ENCODE measurements around the gene DNAJB14. TPM values are rescaled to one million over a fixed set of nuclear protein-coding genes. Genes with fewer than 3 reads are reported as not detected.

The DNAJB14 gene
- total and polyA plus RNA-seq, 2 of the 13 experiments (the other 11 are each of a cell fraction or from before 2014, with no cell fraction given): 9.1 to 38.1 TPM

DNA sequence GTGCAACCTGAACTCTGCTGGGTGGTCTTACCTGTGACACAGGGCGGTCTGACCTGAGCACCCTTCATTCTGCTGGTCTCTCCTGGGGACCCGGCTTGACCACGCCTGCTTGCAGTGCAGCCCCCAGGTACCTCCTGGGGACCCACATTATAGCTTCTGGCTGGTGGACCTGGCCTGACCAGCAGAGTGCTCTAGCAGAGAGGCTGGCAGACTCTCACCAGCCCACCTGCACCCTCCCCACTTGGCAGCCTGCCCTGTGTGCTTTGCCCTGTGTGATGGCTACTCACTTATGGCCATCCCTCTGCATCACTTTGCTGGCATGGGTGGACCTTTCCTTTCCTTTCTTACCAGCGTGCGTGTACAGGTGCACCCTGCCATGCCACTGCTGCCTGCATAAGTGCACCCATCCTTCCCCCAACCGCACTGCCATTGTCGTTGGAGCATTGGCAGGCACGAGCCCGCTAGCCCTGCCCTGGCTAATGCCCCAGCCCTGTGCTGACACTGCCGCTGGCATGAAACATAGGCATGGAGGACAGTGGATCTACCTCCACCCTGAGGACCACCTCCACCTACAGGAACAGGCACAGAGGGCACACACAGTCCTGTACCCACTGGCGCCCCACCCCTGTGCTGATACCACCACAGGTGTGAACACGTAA is 25.2 kb upstream of the DNAJB14 start (continued):
- TF ChIP-seq ZNF407 (CRISPR knock-in tag; IDR thresholded peaks at IDR 0.05; ENCODE audit: not compliant biosample characterization): no peak
- no peak for TF ChIP-seq NFKBIZ (CRISPR knock-in tag; IDR thresholded peaks at IDR 0.05)
- no peak for TF ChIP-seq ZNF383 (CRISPR knock-in tag; IDR thresholded peaks at IDR 0.05; ENCODE audit: borderline replicate concordance)
- TF ChIP-seq, protein P1, sequence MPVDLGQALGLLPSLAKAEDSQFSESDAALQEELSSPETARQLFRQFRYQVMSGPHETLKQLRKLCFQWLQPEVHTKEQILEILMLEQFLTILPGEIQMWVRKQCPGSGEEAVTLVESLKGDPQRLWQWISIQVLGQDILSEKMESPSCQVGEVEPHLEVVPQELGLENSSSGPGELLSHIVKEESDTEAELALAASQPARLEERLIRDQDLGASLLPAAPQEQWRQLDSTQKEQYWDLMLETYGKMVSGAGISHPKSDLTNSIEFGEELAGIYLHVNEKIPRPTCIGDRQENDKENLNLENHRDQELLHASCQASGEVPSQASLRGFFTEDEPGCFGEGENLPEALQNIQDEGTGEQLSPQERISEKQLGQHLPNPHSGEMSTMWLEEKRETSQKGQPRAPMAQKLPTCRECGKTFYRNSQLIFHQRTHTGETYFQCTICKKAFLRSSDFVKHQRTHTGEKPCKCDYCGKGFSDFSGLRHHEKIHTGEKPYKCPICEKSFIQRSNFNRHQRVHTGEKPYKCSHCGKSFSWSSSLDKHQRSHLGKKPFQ (CRISPR knock-in tag; IDR thresholded peaks at IDR 0.05; ENCODE audit: insufficient replicate concordance): no peak
- no peak for TF ChIP-seq ZNF737 (CRISPR knock-in tag; IDR thresholded peaks at IDR 0.05; ENCODE audit: borderline replicate concordance)
- no peak for TF ChIP-seq RNF2 (conservative IDR thresholded peaks at IDR 0.05; ENCODE audit: low read depth)
- no peak for TF ChIP-seq ZNF335 (CRISPR knock-in tag; IDR thresholded peaks at IDR 0.05)

Measured in HepG2 (cell line).